GM19372 (cell line): ENCODE measurements around the gene KCNIP1.
"Not testable (repeated sequence)": the region's sequence is repeated elsewhere in the genome, so short reads cannot be mapped to it uniquely, and the experiment has no call there.

Source experiments
- ATAC-seq: cut with Tn5 transposase; IDR thresholded peaks from one replicate; pipeline ENCODE4 v1.9.1; 2021; ENCODE audit warnings: mild to moderate bottlenecking, low read depth, moderate library complexity; ENCODE audit not compliant: unreplicated experiment

The KCNIP1 gene

DNA sequence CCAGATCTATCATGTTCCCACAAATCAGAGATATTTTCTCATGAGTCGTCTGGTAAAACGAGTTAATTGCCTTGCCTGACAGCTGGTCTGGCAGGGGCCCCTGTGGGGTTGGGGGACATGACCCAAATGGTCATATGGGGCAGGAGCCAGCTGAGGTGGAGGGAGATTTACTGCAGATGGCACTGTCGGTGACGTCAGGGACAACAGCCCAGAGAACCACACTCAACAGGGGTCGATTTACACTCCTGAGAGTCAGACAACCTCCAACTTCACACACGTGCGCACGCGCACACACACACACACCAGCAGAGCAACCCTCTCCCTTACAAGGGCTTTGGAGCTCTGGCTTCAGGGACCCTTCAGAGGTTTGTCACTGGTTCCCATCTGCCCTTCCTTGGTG lies 256.3 kb downstream of the KCNIP1 start:
- no peak for ATAC-seq

DNA sequence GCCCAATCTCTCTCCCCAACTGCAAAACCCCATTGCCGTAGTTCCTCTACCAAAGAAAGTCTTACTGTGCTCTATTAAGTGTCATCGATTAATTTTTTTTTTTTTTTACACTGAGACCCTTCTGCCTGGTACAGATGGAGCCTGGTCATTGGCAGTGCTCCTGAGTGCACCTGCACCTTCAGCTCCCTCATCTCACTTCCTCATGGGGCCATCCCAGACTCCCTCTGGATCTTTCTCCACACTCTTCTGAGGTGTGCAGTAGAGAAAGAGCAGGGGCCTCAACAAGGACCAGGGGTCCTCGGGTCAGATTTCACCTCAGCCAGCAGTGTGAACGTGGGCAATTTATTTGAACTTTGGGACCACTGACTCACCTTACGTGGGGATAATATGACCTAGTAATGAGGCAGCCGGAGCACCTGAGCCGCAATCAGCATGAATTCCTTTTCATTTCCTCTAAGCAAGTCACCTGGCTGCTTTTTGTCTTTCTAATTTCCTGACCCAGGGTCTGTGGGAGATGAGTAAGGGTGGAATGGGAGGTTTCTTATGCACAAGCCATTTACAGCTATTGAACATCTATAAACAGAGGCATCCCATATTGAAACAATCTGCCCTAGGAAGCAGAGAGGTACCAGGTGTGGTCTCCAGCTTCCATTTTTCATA lies 257.4 kb downstream of the KCNIP1 start:
- ATAC-seq: no peak

GRCh38 chr5:170761708-170762066 lies 257.9 kb downstream of the KCNIP1 start:
- ATAC-seq: no peak

GRCh38 chr5:170762298-170762697 lies 258.5 kb downstream of the KCNIP1 start:
- not testable (repeated sequence) for ATAC-seq

DNA sequence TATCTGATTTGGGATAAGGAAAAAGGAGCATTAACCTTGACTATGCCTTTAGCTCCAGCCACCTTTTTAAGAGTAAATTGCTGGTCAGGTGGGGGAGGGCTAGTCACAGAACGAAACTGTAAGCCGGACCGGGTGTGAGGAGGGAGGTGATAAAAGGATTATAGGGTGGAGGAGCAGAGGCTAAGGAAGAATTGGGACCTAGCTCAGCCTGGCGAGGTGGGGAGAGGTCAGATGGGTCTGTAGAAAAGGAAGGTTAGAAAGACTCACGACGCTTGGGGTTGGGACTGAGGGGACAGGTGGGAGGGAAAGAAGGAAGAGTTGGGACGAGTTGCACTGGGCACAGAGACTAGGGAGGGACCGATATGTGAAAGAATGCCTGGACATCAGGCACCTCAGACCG lies 262.0 kb downstream of the KCNIP1 start:
- not testable (repeated sequence) for ATAC-seq

DNA sequence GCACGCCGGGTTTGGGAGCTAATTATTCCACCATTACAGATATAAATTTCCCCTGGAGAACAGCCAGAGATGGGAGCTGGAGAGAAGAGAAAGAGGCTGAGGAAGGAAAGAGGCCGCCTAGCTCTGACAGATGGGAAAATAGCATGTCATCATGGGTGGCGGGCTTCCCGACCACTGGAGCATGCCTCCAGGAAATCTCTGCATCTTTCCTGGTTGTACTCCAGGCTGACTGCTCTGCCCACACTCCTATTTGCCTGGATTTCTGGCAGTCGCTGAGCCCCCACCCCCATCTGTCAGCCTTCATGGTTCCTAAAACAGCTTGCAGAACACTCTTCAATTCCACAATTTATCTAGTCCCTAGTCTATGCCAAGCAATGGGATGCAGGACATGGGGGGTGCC lies 265.4 kb downstream of the KCNIP1 start:
- ATAC-seq: no peak

DNA sequence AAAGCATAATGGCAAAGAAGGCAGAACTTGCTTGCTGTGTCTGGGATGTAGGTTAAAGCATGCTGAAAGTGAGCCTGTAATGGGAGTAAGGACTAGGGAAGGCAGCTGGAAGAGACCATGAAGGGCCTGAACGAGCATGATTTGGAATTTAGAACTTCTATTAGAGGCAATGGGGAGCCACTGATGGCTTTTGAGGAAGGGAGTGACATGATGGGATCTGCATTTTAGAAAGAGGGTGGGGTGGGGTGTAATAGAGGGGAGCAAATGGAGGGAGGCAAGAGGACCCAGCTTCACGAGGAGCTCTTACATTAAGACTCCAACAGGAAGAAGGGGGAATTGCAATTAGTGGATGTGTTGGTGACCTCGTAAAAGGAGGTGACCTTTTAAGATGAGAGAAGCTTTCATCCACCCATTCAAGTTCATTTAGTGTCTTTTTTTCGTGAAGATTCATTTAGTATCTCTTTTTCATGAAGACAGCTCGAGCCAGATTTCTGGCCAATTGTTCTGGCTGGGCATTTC lies 266.1 kb downstream of the KCNIP1 start:
- no peak for ATAC-seq

DNA sequence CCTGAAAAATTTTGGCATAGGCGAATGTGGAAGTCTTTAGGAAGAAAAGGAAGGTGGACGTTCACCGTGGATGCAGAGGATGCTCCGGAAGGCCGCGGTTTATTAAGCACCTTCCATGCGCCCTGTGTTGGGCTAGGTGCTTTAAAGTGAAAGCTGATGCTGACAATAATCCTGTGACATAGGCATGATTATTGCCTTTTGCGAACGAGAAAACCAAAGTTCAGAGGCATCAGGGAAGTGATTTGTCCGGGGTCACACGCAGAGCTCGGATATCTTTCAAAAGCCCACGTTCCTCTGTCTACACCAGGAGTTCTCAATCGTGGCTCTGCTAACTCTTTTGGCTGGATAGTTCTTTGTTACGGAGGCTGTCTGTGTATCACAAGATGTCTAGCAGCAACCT lies 267.7 kb downstream of the KCNIP1 start:
- ATAC-seq: no peak

DNA sequence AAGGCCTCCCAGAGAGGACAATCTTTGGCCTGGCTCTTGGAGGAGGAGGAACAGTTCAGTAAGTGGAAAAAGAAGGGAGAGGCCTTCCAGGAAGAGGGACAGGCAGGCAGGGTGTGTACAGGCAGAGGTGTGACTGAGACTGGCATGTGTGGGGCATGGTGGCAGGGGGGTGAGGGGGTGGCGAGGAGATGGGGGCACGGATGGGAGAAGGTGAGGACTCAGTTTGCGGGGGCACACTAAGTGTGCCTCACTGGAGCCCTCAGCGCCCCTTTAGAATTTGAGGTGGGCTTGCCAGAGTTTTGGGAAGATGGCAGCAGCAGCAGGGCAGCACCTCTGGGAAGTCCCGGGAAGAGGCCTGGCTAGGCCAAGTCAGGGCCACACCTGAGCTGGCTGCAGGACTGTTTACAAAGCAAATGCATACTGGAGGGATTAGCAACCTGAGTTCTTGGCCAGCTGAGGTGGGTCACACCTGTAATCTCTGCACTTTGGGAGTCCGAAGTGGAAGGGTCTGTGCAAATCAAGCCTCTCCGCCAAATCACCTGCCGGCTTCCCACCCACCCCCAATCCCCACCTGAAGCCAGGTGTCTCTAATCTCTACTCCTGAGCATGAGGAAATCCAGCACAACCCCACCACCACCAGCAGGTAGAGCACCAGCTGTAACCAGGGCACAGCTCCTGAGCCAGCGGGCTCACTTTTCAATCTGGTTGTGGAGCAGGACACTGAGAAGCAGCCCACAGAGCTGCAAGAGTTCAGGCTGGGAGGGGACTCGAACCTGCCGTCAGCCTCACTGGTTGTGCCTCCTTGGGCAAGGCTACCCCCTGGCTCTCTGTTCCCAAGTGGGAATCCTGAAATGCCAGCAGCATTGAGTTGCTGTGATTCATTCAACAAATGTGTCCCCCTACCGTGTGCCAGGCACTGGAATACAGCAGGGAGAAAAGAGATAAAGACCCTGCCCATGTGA lies 269.5 kb downstream of the KCNIP1 start:
- ATAC-seq: no peak

DNA sequence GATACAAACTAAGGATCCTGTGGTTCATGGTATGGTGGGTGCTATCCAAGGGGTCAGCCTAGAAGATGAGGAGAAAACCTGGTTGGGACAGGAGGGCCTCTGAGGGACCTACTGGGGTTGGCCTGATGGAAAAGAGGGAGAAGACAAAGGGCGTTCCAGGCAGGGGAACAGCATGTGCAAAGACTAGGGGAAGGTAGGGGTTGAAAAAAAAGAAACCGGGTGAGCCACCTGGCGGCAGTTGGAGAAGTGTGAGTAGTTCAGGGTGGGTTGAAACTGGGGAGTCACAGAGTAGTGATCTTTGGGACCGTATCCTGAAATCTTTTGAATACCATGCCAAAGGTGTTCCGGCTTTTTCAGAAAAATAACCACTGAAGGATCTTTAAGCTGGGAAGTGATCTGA lies 271.0 kb downstream of the KCNIP1 start:
- ATAC-seq: no peak

GRCh38 chr5:170781946-170782345 lies 278.1 kb downstream of the KCNIP1 start:
- ATAC-seq: no peak

- no peak for ATAC-seq
Observed at GRCh38 chr5:170782438-170782837, 278.6 kb downstream of the KCNIP1 start.

- ATAC-seq: no peak
Observed at GRCh38 chr5:170783498-170784247, 279.9 kb downstream of the KCNIP1 start, which contains the start of gene GABRP. Gene GABRP (plus strand): TSS chr5:170783725. CDS start chr5:170788616, 4,891 bp downstream.

GRCh38 chr5:170785416-170785815 lies 281.6 kb downstream of the KCNIP1 start:
- no peak for ATAC-seq
